Fibroblast of skin of right biceps (primary cell): ENCODE measurements around the gene C1QTNF6.

ENCODE experiments used
- DNase-seq: peaks from one replicate; pipeline ENCODE4 v3.0.0-alpha.2; 2013

Gene C1QTNF6

GRCh38 chr22:37160027-37160426 lies 28.0 kb downstream of the C1QTNF6 start:
- DNase-seq, result no peak

- no peak for DNase-seq
These were observed 29.1 kb downstream of the C1QTNF6 start for GRCh38 chr22:37158963-37159290.

GRCh38 chr22:37157516-37158285 lies 30.3 kb downstream of the C1QTNF6 start:
- DNase-seq, result peak; percentile 53

GRCh38 chr22:37156686-37157435 lies 31.2 kb downstream of the C1QTNF6 start:
- no peak for DNase-seq

- DNase-seq, result no peak
These were observed 32.1 kb downstream of the C1QTNF6 start for GRCh38 chr22:37155971-37156370.

GRCh38 chr22:37154925-37155712 lies 32.9 kb downstream of the C1QTNF6 start:
- peak; percentile 19 for DNase-seq

- DNase-seq, result no peak
These were observed 34.1 kb downstream of the C1QTNF6 start for GRCh38 chr22:37153901-37154300.

GRCh38 chr22:37151401-37151800 lies 36.6 kb downstream of the C1QTNF6 start:
- no peak for DNase-seq

GRCh38 chr22:37150701-37151100 lies 37.3 kb downstream of the C1QTNF6 start:
- DNase-seq, result no peak

- no peak for DNase-seq
These were observed 39.0 kb downstream of the C1QTNF6 start for GRCh38 chr22:37148742-37149665.

GRCh38 chr22:37148031-37148651 lies 39.9 kb downstream of the C1QTNF6 start:
- no peak for DNase-seq

GRCh38 chr22:37147186-37147990 lies 40.7 kb downstream of the C1QTNF6 start:
- DNase-seq, result no peak

- no peak for DNase-seq
These were observed 41.4 kb downstream of the C1QTNF6 start for GRCh38 chr22:37146507-37147180.

GRCh38 chr22:37146051-37146385 lies 42.0 kb downstream of the C1QTNF6 start:
- DNase-seq, result no peak

GRCh38 chr22:37145180-37146050 lies 42.6 kb downstream of the C1QTNF6 start:
- no peak for DNase-seq

- DNase-seq, result no peak
These were observed 43.9 kb downstream of the C1QTNF6 start for GRCh38 chr22:37144180-37144554.

- DNase-seq, result no peak
These were observed 46.1 kb downstream of the C1QTNF6 start for GRCh38 chr22:37141971-37142370.

GRCh38 chr22:37141476-37141875 lies 46.6 kb downstream of the C1QTNF6 start:
- DNase-seq, result no peak

- DNase-seq, result no peak
These were observed 47.2 kb downstream of the C1QTNF6 start for GRCh38 chr22:37140686-37141323.
